Neuronal stem cell (in vitro differentiated cells): Measurements from ENCODE around the gene APOA1.

Experiments used
- DNase-seq: peaks from one replicate; pipeline ENCODE4 v3.0.0-alpha.2; 2013; ENCODE audit warnings: low spot score
- H2AFZ ChIP-seq: one replicate; pipeline ENCODE4 v1.6.1; 2013; ENCODE audit warnings: mild to moderate bottlenecking, low read length, inconsistent platforms
- H2AK5ac ChIP-seq: 2 replicates; pipeline ENCODE4 v1.6.1; 2013; ENCODE audit warnings: low read depth, mild to moderate bottlenecking, inconsistent platforms, low read length, moderate library complexity, mixed read lengths
- H2BK120ac ChIP-seq: 2 replicates; pipeline ENCODE4 v1.6.1; 2013; ENCODE audit warnings: low read depth, mild to moderate bottlenecking, inconsistent platforms, low read length, moderate library complexity, mixed read lengths
- H2BK12ac ChIP-seq: one replicate; pipeline ENCODE4 v1.6.1; 2013; ENCODE audit warnings: low read length, inconsistent platforms
- H2BK15ac ChIP-seq: 2 replicates; pipeline ENCODE4 v1.6.1; 2013; ENCODE audit warnings: mild to moderate bottlenecking, low read length, inconsistent platforms, mixed read lengths
- H2BK5ac ChIP-seq: one replicate; pipeline ENCODE4 v1.6.1; 2013; ENCODE audit warnings: inconsistent platforms, mild to moderate bottlenecking, low read length, moderate library complexity
- H3K14ac ChIP-seq: one replicate; pipeline ENCODE4 v1.6.1; 2013; ENCODE audit warnings: low read length, inconsistent platforms
- H3K18ac ChIP-seq: 2 replicates; pipeline ENCODE4 v1.6.1; 2013; ENCODE audit warnings: low read length, inconsistent platforms
- H3K23ac ChIP-seq: 2 replicates; pipeline ENCODE4 v1.6.1; 2013; ENCODE audit warnings: low read depth, mild to moderate bottlenecking, mixed read lengths, low read length, inconsistent platforms; ENCODE audit not compliant: poor library complexity
- H3K27ac ChIP-seq: replicated peaks from 3 replicates; pipeline ENCODE4 v1.5.1; 2013; ENCODE audit warnings: low read length, inconsistent platforms
- H3K27me3 ChIP-seq, 3 experiments: 2 replicates each; pipeline ENCODE4 v1.6.1; 2013; ENCODE audit warnings: low read length in 3 of 3, mild to moderate bottlenecking in 2 of 3, inconsistent platforms in 1 of 3, low read depth in 1 of 3, mixed read lengths in 1 of 3, moderate library complexity in 1 of 3; ENCODE audit not compliant: control insufficient read depth in 3 of 3, insufficient read depth in 3 of 3
- H3K36me3 ChIP-seq, 2 donors: replicated peaks in 1 of 2; 2 replicates each; pipeline ENCODE4 v1.6.1; 2013; ENCODE audit warnings: low read length in 2 of 2; ENCODE audit not compliant: control insufficient read depth in 2 of 2, insufficient read depth in 2 of 2
- H3K4ac ChIP-seq: 2 replicates; pipeline ENCODE4 v1.6.1; 2013; ENCODE audit warnings: inconsistent platforms, mild to moderate bottlenecking, low read length, moderate library complexity
- H3K4me1 ChIP-seq, 2 donors: 1 replicate in 1 of 2; 2 replicates in 1 of 2; pipeline ENCODE4 v1.6.1; 2013; ENCODE audit warnings: low read length in 2 of 2, low read depth in 1 of 2; ENCODE audit not compliant: control insufficient read depth in 2 of 2, insufficient read depth in 1 of 2
- H3K4me2 ChIP-seq: one replicate; pipeline ENCODE4 v1.6.1; 2013; ENCODE audit warnings: mild to moderate bottlenecking, low read length, inconsistent platforms; ENCODE audit not compliant: insufficient read depth, poor library complexity, severe bottlenecking
- H3K4me3 ChIP-seq, 2 donors: 2 replicates each; pipeline ENCODE4 v1.5.1; 2013; ENCODE audit warnings: low read length in 2 of 2, mild to moderate bottlenecking in 2 of 2, inconsistent platforms in 1 of 2, moderate library complexity in 1 of 2
- H3K79me1 ChIP-seq: one replicate; pipeline ENCODE4 v1.6.1; 2013; ENCODE audit warnings: low read depth, mild to moderate bottlenecking, inconsistent platforms, low read length, moderate library complexity
- H3K9ac ChIP-seq: one replicate; pipeline ENCODE4 v1.6.1; 2013; ENCODE audit warnings: mild to moderate bottlenecking, low read depth, low read length, inconsistent platforms; ENCODE audit not compliant: poor library complexity
- H3K9me3 ChIP-seq, 2 donors: replicated peaks in 1 of 2; 2 replicates each; pipeline versions ENCODE3 to v1.6.1; 2013; ENCODE audit warnings: low read length in 2 of 2, mild to moderate bottlenecking in 2 of 2, inconsistent platforms in 1 of 2, low read depth in 1 of 2, mixed read lengths in 1 of 2, moderate library complexity in 1 of 2; ENCODE audit not compliant: control insufficient read depth in 2 of 2, insufficient read depth in 1 of 2
- H4K8ac ChIP-seq: one replicate; pipeline ENCODE4 v1.6.1; 2013; ENCODE audit warnings: low read depth, mild to moderate bottlenecking, inconsistent platforms, low read length, moderate library complexity
- H4K91ac ChIP-seq: one replicate; pipeline ENCODE4 v1.6.1; 2013; ENCODE audit warnings: low read length, low read depth, mild to moderate bottlenecking, inconsistent platforms; ENCODE audit not compliant: poor library complexity
- WGBS, 2 donors: extraction: QIAGEN DNeasy Blood & Tissue Kit; methylation state at CpG; one replicate each; pipeline ENCODE4 v1.1.7; 2013; ENCODE audit warnings: missing lambda C conversion rate in 2 of 2, mixed read lengths in 1 of 2; ENCODE audit not compliant: insufficient read length in 2 of 2, insufficient replicate concordance in 1 of 2; ENCODE audit errors: extremely low coverage in 2 of 2; 5-methylcytosine and 5-hydroxymethylcytosine counted together

Gene APOA1

DNA sequence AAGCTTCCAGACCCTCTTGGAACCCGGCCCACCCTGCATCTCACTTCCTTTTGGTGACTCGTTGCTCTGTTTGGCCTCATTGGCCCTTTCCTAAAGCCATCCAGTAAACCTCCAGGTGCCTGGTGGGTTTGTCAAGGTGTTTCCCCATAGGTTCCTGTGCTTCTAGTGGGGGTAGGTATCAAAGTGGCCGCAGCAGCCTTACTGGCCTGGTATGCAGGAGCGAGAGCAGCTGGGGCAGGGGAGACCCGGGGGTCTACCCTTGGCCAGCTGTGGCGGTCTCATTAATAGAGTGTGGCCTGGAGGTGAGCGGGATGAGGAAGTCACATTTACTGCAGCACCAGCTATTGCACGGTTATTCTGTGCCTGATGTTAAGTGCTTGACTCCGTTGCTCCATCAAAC is 18.4 kb downstream of the APOA1 start:
- H3K4me3 ChIP-seq: no peak overlapping the region
- WGBS, 2 donors: no CpG with 5 or more reads among the region's 9 CpGs

DNA sequence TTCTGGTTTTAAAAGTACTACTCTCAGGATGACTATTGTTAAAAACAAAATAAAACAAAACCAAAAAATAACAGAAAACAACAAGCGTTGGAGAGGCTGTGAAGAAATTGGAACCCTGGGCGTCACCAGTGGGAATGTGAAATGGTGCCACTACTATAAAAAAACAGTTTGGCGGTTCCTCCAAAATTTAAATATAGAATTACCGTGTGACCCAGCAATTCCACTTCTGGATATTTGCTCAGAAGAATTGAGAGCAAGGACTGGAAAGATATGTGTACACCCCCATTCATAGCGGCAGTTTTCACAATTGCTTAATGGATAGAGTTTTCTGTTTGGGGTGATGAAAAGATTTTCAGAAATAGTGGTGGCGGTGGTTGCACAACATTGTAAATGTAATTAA is 22.9 kb downstream of the APOA1 start:
- no CpG with 5 or more reads among the region's 6 CpGs for WGBS, 2 donors
- Histone ChIP-seq H4K91ac (no peak overlapping the region), H3K27me3 (no peaks in the 10 kb centered on the region), H3K27ac (no peak overlapping the region), H3K36me3 (no peaks in the 10 kb centered on the region), H2BK15ac (no peak overlapping the region), H3K9ac (no peak overlapping the region), H4K8ac (no peak overlapping the region), H3K79me1 (no peaks in the 10 kb centered on the region), H3K4ac (no peak overlapping the region), H2BK120ac (no peak overlapping the region), H2BK12ac (no peak overlapping the region), H3K23ac (no peak overlapping the region), H3K9me3 (peaks cover 0 to 2% of the 10 kb centered on the region in 2 donors), H3K4me1 (no peaks in the 10 kb centered on the region), H2AFZ (no peak overlapping the region), H2AK5ac (no peak overlapping the region), H3K18ac (no peak overlapping the region), H3K4me2 (no peak overlapping the region), H3K4me3 (no peak overlapping the region), H2BK5ac (no peak overlapping the region), H3K14ac (no peak overlapping the region)
- no peak for DNase-seq

More for the DNA sequence above, 18.4 kb downstream of the APOA1 start:
- no peak overlapping the region for H4K8ac ChIP-seq
- H3K79me1 ChIP-seq: no peaks in the 10 kb centered on the region
- H2BK120ac ChIP-seq: no peak overlapping the region
- no peaks in the 10 kb centered on the region for H3K36me3 ChIP-seq
- no peak for DNase-seq
- H3K23ac ChIP-seq: peak overlapping the region; percentile 65
- peak overlapping the region; percentile 81 for H2AK5ac ChIP-seq
- no peak overlapping the region for H3K4ac ChIP-seq
- peaks cover 0 to 2% of the 10 kb centered on the region in 2 donors for H3K9me3 ChIP-seq
- peaks cover 0 to 4% of the 10 kb centered on the region in 2 donors for H3K4me1 ChIP-seq
- no peak overlapping the region for H3K14ac ChIP-seq
- H3K27me3 ChIP-seq: peaks cover 0 to 8% (median 1%) of the 10 kb centered on the region in 3 experiments
- no peak overlapping the region for H2BK12ac ChIP-seq
- H3K27ac ChIP-seq: no peak overlapping the region
- H4K91ac ChIP-seq: no peak overlapping the region
- no peak overlapping the region for H2BK15ac ChIP-seq
- H3K9ac ChIP-seq: no peak overlapping the region
- peak overlapping the region; percentile 48 for H3K18ac ChIP-seq
- no peak overlapping the region for H2BK5ac ChIP-seq
- no peak overlapping the region for H2AFZ ChIP-seq
- no peak overlapping the region for H3K4me2 ChIP-seq

DNA sequence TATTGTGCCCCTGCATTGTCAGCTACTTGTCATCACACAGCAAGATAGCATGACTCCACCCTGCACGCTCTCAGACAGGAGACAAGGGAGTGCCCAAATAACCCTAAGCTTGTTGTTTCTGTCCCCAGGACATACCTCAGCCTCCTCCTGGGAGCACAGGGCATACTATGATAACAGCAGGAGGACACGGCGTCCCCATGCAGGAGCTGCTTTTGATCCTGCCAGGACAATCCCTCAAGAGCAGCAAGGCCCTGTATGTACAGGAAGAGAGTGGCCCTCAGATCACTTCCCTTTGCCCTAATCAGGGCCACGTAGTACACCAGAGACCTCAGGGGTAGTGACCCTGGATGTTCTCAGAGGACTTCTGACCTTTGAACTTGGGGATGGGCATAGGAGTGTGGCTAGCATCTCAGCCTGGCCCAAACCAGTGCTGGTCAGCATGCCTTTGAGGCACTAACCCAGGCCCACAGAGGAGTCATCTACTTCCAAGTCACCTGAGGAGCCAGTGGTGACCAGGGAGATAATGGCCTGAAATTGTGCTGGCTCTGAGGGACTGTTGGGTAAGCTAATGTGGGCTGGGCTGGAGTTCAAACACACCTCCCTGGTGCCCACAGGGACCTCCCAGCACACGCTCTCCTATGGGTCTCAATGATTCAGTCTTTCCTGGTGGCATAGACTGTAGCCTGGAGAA is 23.5 kb downstream of the APOA1 start:
- H3K9ac ChIP-seq: no peak overlapping the region
- no peak overlapping the region for H2AFZ ChIP-seq
- H3K4me1 ChIP-seq: no peaks in the 10 kb centered on the region
- no peak overlapping the region for H3K18ac ChIP-seq
- no peaks in the 10 kb centered on the region for H3K79me1 ChIP-seq
- no peak overlapping the region for H3K14ac ChIP-seq
- no peak overlapping the region for H3K27ac ChIP-seq
- H4K8ac ChIP-seq: no peak overlapping the region
- no peak overlapping the region for H3K4me3 ChIP-seq
- H2BK12ac ChIP-seq: no peak overlapping the region
- no peak overlapping the region for H2BK15ac ChIP-seq
- H3K23ac ChIP-seq: no peak overlapping the region
- H3K4ac ChIP-seq: no peak overlapping the region
- no peaks in the 10 kb centered on the region for H3K27me3 ChIP-seq
- H2BK120ac ChIP-seq: no peak overlapping the region
- no peak overlapping the region for H2BK5ac ChIP-seq
- H2AK5ac ChIP-seq: no peak overlapping the region
- H3K36me3 ChIP-seq: no peaks in the 10 kb centered on the region
- WGBS, 2 donors: no CpG with 5 or more reads among the region's 5 CpGs
- no peak overlapping the region for H4K91ac ChIP-seq
- DNase-seq: no peak
- H3K9me3 ChIP-seq: peaks cover 0 to 2% of the 10 kb centered on the region in 2 donors
- H3K4me2 ChIP-seq: no peak overlapping the region

DNA sequence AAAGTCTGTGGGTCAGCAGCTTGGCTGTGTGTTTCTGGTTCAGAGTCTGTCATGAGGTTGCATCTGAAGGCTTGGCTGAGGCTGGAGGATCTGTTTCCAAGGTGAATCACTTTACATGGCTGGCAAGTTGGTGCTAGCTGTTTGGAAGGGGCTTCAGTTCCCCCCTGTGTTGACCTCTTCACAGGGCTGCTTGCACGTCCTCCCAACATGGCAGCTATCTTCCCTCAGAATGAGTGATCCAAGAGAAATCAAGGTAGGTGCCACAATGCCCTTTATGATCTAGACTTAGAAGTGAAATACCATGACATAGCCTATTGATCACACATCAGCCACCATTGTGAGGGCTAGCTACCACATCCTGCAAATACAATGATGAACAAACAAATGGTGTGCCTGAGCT is 24.3 kb downstream of the APOA1 start:
- H3K4me1 ChIP-seq: no peaks in the 10 kb centered on the region
- H3K18ac ChIP-seq: no peak overlapping the region
- no peak overlapping the region for H2BK15ac ChIP-seq
- no peak overlapping the region for H3K23ac ChIP-seq
- H3K27ac ChIP-seq: no peak overlapping the region
- no peak overlapping the region for H3K4me3 ChIP-seq
- no peak overlapping the region for H2BK5ac ChIP-seq
- no peak overlapping the region for H4K91ac ChIP-seq
- H3K27me3 ChIP-seq: no peaks in the 10 kb centered on the region
- no peak overlapping the region for H3K4me2 ChIP-seq
- no peak overlapping the region for H2AFZ ChIP-seq
- no CpG with 5 or more reads among the region's 1 CpG for WGBS, 2 donors
- DNase-seq: no peak
- no peaks in the 10 kb centered on the region for H3K36me3 ChIP-seq
- no peaks in the 10 kb centered on the region for H3K79me1 ChIP-seq
- no peak overlapping the region for H3K14ac ChIP-seq
- H3K9ac ChIP-seq: no peak overlapping the region
- peaks cover 0 to 2% of the 10 kb centered on the region in 2 donors for H3K9me3 ChIP-seq
- no peak overlapping the region for H4K8ac ChIP-seq
- no peak overlapping the region for H3K4ac ChIP-seq
- no peak overlapping the region for H2AK5ac ChIP-seq
- no peak overlapping the region for H2BK120ac ChIP-seq
- no peak overlapping the region for H2BK12ac ChIP-seq
